Measurements from ENCODE around the gene ARMC10.

The ARMC10 gene

DNA sequence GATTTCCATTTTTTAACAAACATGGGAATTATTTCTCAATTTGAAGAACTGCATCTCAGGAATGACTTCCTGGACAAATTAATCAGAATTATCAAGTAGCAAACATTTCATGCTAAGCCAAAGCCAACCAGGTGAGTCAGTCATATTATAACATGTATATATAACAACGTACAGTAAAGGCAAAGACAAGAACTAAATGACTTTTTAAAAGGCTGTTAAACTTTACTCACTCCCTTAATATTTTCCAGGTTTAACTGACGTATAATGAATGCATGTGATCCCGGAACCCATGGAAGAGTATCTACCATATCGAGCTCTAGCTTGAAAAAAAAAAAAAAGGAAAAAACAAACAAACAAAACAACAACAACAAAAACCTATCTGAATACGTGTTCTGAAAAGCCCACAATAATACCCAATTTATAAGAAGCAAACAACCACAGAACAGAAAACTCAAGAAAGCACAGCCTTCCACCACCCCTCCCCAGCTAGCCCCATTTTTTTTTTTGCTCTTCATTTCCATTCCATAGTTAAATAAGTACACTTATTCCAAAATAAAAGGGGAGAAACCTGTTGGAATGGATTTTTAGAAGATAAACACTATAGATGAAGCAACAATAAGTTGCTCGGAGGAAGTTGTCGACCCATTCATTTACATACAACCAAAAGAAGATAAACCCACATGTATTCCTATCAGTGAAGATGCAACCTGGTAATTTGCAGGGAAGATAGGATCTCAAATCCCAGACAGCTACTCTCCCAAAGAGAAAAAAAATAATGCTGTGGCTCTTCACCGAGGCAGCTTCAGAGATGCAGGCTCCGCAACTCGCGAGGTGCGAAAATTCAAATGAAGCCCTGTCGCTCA lies 73.4 kb downstream of the ARMC10 start:
- H3K4me3 ChIP-seq (ENCODE audit: low read length) = peak overlapping the region; percentile 76
- no peak for TF ChIP-seq ZNF274 (IDR thresholded peaks at IDR 0.05; ENCODE audit: low read depth, low read length)

Measured in GM08714 (cell line).